Activated CD4-positive, alpha-beta T cell treated with anti-CD3 and anti-CD28 coated beads, Interleukin-2, amount 10 ng/mL, durations not matched to agents 7 days and 5 days (primary cell): Measurements from ENCODE around the gene PARD3B. TPM values are rescaled to one million over a fixed set of nuclear protein-coding genes. Genes with fewer than 3 reads are reported as not detected.

Experiments
- CTCF ChIA-PET: fragments of 350-600 bp; sonication (Branson Sonifier 250); formaldehyde crosslinking; loops from one replicate; lab custom pipeline; 2021; ENCODE audit warnings: antibody characterized with exemption; lab: Charles Lee
- POLR2A ChIA-PET: fragments of 350-600 bp; sonication (Branson Sonifier 250); formaldehyde crosslinking; loops from one replicate; lab custom pipeline; 2021; ENCODE audit warnings: antibody characterized with exemption; lab: Charles Lee
- DNase-seq: peaks from one replicate; pipeline ENCODE4 v3.0.0-alpha.2; 2020
- H3K27ac Mint-ChIP-seq: one replicate; pipeline ENCODE4 v1.8.0; 2021; ENCODE audit warnings: mild to moderate bottlenecking, moderate library complexity, mixed read lengths
- H3K27me3 Mint-ChIP-seq: one replicate; pipeline ENCODE4 v1.8.0; 2021; ENCODE audit warnings: mixed read lengths
- H3K36me3 Mint-ChIP-seq: one replicate; pipeline ENCODE4 v1.8.0; 2021; ENCODE audit warnings: low read depth, mixed read lengths
- H3K4me1 Mint-ChIP-seq: one replicate; pipeline ENCODE4 v1.8.0; 2021; ENCODE audit warnings: mixed read lengths
- H3K4me3 Mint-ChIP-seq: one replicate; pipeline ENCODE4 v1.8.0; 2021; ENCODE audit warnings: mild to moderate bottlenecking, moderate library complexity, mixed read lengths
- H3K9me3 Mint-ChIP-seq: one replicate; pipeline ENCODE4 v1.8.0; 2021; ENCODE audit warnings: mixed read lengths
- total RNA-seq, 2 experiments: library from RNA; stranded (reverse); gene quantifications; one replicate each; pipeline ENCODE4 v1.2.3, GENCODE V29; 2021

The PARD3B gene
- total RNA-seq, 2 experiments from 2014 or later: 0.50 to 0.77 TPM

GRCh38 chr2:204732019-204732418 is 186.7 kb downstream of the PARD3B start:
- no peak overlapping the region for H3K27ac Mint-ChIP-seq
- H3K36me3 Mint-ChIP-seq: no peaks in the 10 kb centered on the region
- H3K4me3 Mint-ChIP-seq: no peak overlapping the region
- no peaks in the 10 kb centered on the region for H3K4me1 Mint-ChIP-seq
- no peaks in the 10 kb centered on the region for H3K9me3 Mint-ChIP-seq
- peaks cover 6% of the 10 kb centered on the region for H3K27me3 Mint-ChIP-seq
- DNase-seq: no peak
- ChIA-PET CTCF (interaction anchor here (0.6 kb wide), 2 partner anchors 115 to 1370 kb away, joined by 3 to 4 read pairs; no protein-coding TSS in a partner anchor), POLR2A (no interaction called here)

- Mint-ChIP-seq H3K4me3 (no peak overlapping the region), H3K36me3 (no peaks in the 10 kb centered on the region), H3K9me3 (peaks cover 3% of the 10 kb centered on the region)
These were observed 192.0 kb downstream of the PARD3B start for GRCh38 chr2:204737296-204737695.

GRCh38 chr2:204738721-204739120 is 193.4 kb downstream of the PARD3B start:
- POLR2A ChIA-PET: interaction anchor here (0.6 kb wide), 1 partner anchor 572 kb away, joined by 3 read pairs; no protein-coding TSS in a partner anchor
- H3K27ac Mint-ChIP-seq: no peak overlapping the region
- peaks cover 8% of the 10 kb centered on the region for H3K27me3 Mint-ChIP-seq
- H3K36me3 Mint-ChIP-seq: no peaks in the 10 kb centered on the region
- CTCF ChIA-PET: interaction anchor here (0.6 kb wide), 1 partner anchor 17 kb away, joined by 4 read pairs; no protein-coding TSS in a partner anchor
- DNase-seq: no peak
- peaks cover 3% of the 10 kb centered on the region for H3K9me3 Mint-ChIP-seq
- no peak overlapping the region for H3K4me3 Mint-ChIP-seq
- H3K4me1 Mint-ChIP-seq: peaks cover 2% of the 10 kb centered on the region

More at GRCh38 chr2:204737296-204737695, 192.0 kb downstream of the PARD3B start:
- Mint-ChIP-seq H3K27ac (no peak overlapping the region), H3K27me3 (peaks cover 6% of the 10 kb centered on the region), H3K4me1 (no peaks in the 10 kb centered on the region)
- DNase-seq: no peak
- POLR2A ChIA-PET: no interaction called here
- CTCF ChIA-PET: no interaction called here

- H3K4me3 Mint-ChIP-seq: no peak overlapping the region
- POLR2A ChIA-PET: no interaction called here
- DNase-seq: no peak
- peaks cover 2% of the 10 kb centered on the region for H3K4me1 Mint-ChIP-seq
- peaks cover 4% of the 10 kb centered on the region for H3K27me3 Mint-ChIP-seq
- H3K27ac Mint-ChIP-seq: no peak overlapping the region
- CTCF ChIA-PET: no interaction called here
- H3K9me3 Mint-ChIP-seq: peaks cover 3% of the 10 kb centered on the region
- no peaks in the 10 kb centered on the region for H3K36me3 Mint-ChIP-seq
These were observed 198.2 kb downstream of the PARD3B start for GRCh38 chr2:204743393-204743960.

- Mint-ChIP-seq H3K27ac (no peak overlapping the region), H3K27me3 (peaks cover 2% of the 10 kb centered on the region), H3K36me3 (no peaks in the 10 kb centered on the region), H3K4me1 (peaks cover 2% of the 10 kb centered on the region), H3K9me3 (no peaks in the 10 kb centered on the region), H3K4me3 (no peak overlapping the region)
- POLR2A ChIA-PET: no interaction called here
- CTCF ChIA-PET: no interaction called here
- DNase-seq: no peak
These were observed 199.2 kb downstream of the PARD3B start for GRCh38 chr2:204744506-204744905.

- Mint-ChIP-seq H3K27ac (no peak overlapping the region), H3K36me3 (no peaks in the 10 kb centered on the region), H3K4me1 (peaks cover 2% of the 10 kb centered on the region), H3K4me3 (no peak overlapping the region), H3K27me3 (peaks cover 2% of the 10 kb centered on the region), H3K9me3 (no peaks in the 10 kb centered on the region)
- DNase-seq: no peak
- ChIA-PET CTCF (no interaction called here), POLR2A (no interaction called here)
These were observed 203.0 kb downstream of the PARD3B start for GRCh38 chr2:204748286-204748685.

- no peak overlapping the region for H3K27ac Mint-ChIP-seq
- H3K4me1 Mint-ChIP-seq: no peaks in the 10 kb centered on the region
- no peak for DNase-seq
- CTCF ChIA-PET: no interaction called here
- H3K4me3 Mint-ChIP-seq: no peak overlapping the region
- no peaks in the 10 kb centered on the region for H3K27me3 Mint-ChIP-seq
- no peaks in the 10 kb centered on the region for H3K9me3 Mint-ChIP-seq
- POLR2A ChIA-PET: no interaction called here
- no peaks in the 10 kb centered on the region for H3K36me3 Mint-ChIP-seq
These were observed 204.0 kb downstream of the PARD3B start for GRCh38 chr2:204749319-204749718.

- CTCF ChIA-PET: no interaction called here
- Mint-ChIP-seq H3K4me1 (no peaks in the 10 kb centered on the region), H3K4me3 (no peak overlapping the region), H3K36me3 (no peaks in the 10 kb centered on the region), H3K9me3 (no peaks in the 10 kb centered on the region), H3K27ac (no peak overlapping the region), H3K27me3 (no peaks in the 10 kb centered on the region)
- POLR2A ChIA-PET: no interaction called here
- DNase-seq: no peak
These were observed 205.1 kb downstream of the PARD3B start for GRCh38 chr2:204750389-204750788.

GRCh38 chr2:204751472-204751871 is 206.2 kb downstream of the PARD3B start:
- POLR2A ChIA-PET: no interaction called here
- CTCF ChIA-PET: no interaction called here
- no peaks in the 10 kb centered on the region for H3K36me3 Mint-ChIP-seq

GRCh38 chr2:204753841-204754240 is 208.6 kb downstream of the PARD3B start:
- ChIA-PET CTCF (no interaction called here), POLR2A (no interaction called here)
- Mint-ChIP-seq H3K4me3 (no peak overlapping the region), H3K36me3 (no peaks in the 10 kb centered on the region), H3K9me3 (no peaks in the 10 kb centered on the region), H3K27me3 (peaks cover 1% of the 10 kb centered on the region), H3K4me1 (no peaks in the 10 kb centered on the region), H3K27ac (no peak overlapping the region)
- no peak for DNase-seq

More at GRCh38 chr2:204751472-204751871, 206.2 kb downstream of the PARD3B start:
- Mint-ChIP-seq H3K27ac (no peak overlapping the region), H3K4me3 (no peak overlapping the region), H3K4me1 (no peaks in the 10 kb centered on the region), H3K9me3 (no peaks in the 10 kb centered on the region), H3K27me3 (no peaks in the 10 kb centered on the region)
- no peak for DNase-seq

GRCh38 chr2:204754898-204755297 is 209.6 kb downstream of the PARD3B start:
- Mint-ChIP-seq H3K4me1 (no peaks in the 10 kb centered on the region), H3K36me3 (no peaks in the 10 kb centered on the region), H3K27me3 (peaks cover 2% of the 10 kb centered on the region), H3K4me3 (no peak overlapping the region), H3K9me3 (no peaks in the 10 kb centered on the region), H3K27ac (no peak overlapping the region)
- POLR2A ChIA-PET: no interaction called here
- no peak for DNase-seq
- CTCF ChIA-PET: no interaction called here

- Mint-ChIP-seq H3K27me3 (no peaks in the 10 kb centered on the region), H3K4me3 (no peak overlapping the region), H3K4me1 (no peaks in the 10 kb centered on the region), H3K36me3 (no peaks in the 10 kb centered on the region), H3K27ac (no peak overlapping the region), H3K9me3 (peaks cover 18% of the 10 kb centered on the region)
- ChIA-PET POLR2A (no interaction called here), CTCF (no interaction called here)
- DNase-seq: no peak
These were observed 218.9 kb downstream of the PARD3B start for GRCh38 chr2:204763974-204764703.

- POLR2A ChIA-PET: no interaction called here
- no peak overlapping the region for H3K4me3 Mint-ChIP-seq
- no peaks in the 10 kb centered on the region for H3K9me3 Mint-ChIP-seq
- H3K27me3 Mint-ChIP-seq: peaks cover 15% of the 10 kb centered on the region
- CTCF ChIA-PET: no interaction called here
- no peaks in the 10 kb centered on the region for H3K4me1 Mint-ChIP-seq
- no peaks in the 10 kb centered on the region for H3K36me3 Mint-ChIP-seq
- H3K27ac Mint-ChIP-seq: no peak overlapping the region
- DNase-seq: no peak
These were observed 225.5 kb downstream of the PARD3B start for GRCh38 chr2:204770735-204771134.
